ENCODE measurements around the gene PRR23E. TPM values are rescaled to one million over a fixed set of nuclear protein-coding genes. Genes with fewer than 3 reads are reported as not detected.

Gene PRR23E, protein sequence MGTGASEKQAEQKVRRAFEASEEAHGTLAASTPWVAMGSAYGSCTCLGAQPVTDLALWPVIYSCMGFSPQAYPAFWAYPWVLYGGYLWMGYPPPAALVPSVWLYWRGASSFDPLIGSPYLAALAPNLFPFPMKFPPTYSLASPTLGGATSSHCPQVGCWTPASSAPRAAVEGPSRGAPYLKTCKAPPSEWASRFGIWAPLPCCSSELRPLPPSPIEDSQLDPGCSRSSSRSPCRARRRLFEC
- total RNA-seq: not detected in 3 replicates
- long read RNA-seq: 0 reads

DNA sequence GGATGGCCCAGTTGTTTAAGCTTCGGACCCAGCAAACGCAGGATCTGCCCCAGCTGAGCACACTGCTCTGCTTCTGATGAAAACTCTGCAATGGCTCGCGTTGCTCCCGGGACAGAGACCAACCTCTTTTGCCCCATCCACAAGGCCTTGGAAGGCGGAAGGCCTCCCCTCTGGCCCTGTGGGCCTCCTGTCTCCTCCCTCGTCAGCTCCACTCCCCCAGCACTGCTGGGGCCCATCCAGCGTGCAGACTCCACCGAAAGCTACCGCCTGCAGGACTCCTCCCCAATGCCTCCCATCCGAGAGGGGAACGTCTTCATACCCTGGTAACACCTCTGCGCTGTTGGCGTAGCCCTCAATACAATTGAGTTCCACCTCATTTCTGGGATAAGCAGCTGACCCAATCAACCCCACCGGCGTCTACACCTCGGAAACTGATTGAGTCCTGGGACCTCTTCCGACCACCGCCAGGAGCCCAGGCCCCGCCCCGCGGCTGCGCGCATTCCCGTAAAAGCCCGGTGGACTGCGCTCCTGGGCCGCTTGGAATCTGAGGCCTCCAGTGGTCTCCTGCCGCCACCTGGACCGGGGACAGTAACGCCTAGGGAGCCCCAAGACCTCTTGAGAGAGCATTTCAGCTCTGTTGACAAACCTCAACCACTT, at the start of gene PRR23E:
PRR23E (plus strand) TSS at position 556 of the 657 bp plus-strand sequence. CDS start 3,555 bp downstream, outside the sequence.
- no peaks in the 10 kb centered on the region for H3K4me1 Mint-ChIP-seq (ENCODE audit: low read depth)
- H3K4me3 Mint-ChIP-seq (ENCODE audit: unreplicated experiment): no peak within 1 kb of the TSS
- no peak for DNase-seq (ENCODE audit: low spot score)
- H3K36me3 Mint-ChIP-seq (ENCODE audit: low read depth): no peaks in the 10 kb centered on the region
- TF ChIP-seq, protein P1, sequence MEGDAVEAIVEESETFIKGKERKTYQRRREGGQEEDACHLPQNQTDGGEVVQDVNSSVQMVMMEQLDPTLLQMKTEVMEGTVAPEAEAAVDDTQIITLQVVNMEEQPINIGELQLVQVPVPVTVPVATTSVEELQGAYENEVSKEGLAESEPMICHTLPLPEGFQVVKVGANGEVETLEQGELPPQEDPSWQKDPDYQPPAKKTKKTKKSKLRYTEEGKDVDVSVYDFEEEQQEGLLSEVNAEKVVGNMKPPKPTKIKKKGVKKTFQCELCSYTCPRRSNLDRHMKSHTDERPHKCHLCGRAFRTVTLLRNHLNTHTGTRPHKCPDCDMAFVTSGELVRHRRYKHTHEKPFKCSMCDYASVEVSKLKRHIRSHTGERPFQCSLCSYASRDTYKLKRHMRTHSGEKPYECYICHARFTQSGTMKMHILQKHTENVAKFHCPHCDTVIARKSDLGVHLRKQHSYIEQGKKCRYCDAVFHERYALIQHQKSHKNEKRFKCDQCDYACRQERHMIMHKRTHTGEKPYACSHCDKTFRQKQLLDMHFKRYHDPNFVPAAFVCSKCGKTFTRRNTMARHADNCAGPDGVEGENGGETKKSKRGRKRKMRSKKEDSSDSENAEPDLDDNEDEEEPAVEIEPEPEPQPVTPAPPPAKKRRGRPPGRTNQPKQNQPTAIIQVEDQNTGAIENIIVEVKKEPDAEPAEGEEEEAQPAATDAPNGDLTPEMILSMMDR (IDR thresholded peaks at IDR 0.05): no peak
- H3K27ac Mint-ChIP-seq (ENCODE audit: unreplicated experiment): no peak within 1 kb of the TSS
- H3K27me3 Mint-ChIP-seq (ENCODE audit: low read depth): peaks cover 30% of the 10 kb centered on the region
- H3K9me3 Mint-ChIP-seq (ENCODE audit: low read depth): peaks cover 25% of the 10 kb centered on the region

DNA sequence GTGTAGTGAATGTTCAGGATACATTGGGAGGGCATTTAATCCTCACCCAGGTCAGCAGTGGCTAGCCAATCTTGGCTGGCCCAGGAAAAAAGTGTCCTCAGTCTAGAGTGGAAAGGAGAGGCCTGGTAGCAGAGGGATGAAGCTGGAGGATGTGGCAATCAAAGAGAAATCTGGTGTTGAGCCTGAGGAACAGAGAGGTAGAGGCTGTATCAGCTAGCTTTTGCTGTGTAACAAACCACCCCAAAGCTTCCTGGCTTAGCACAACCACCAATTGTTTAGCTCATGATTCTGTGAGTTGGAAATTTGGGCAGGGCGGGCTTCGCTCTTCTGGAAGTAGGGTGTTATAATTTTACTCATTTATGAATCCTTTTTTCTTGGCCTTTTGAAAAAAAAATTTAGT, 49.8 kb upstream of the PRR23E start:
- H3K4me1 Mint-ChIP-seq (ENCODE audit: low read depth): no peaks in the 10 kb centered on the region
- no peak overlapping the region for H3K4me3 Mint-ChIP-seq (ENCODE audit: unreplicated experiment)
- DNase-seq (ENCODE audit: low spot score): no peak
- TF ChIP-seq, protein P1 (IDR thresholded peaks at IDR 0.05): no peak
- H3K27me3 Mint-ChIP-seq (ENCODE audit: low read depth): peaks cover 25% of the 10 kb centered on the region
- H3K36me3 Mint-ChIP-seq (ENCODE audit: low read depth): peaks cover 3% of the 10 kb centered on the region
- no peak overlapping the region for H3K27ac Mint-ChIP-seq (ENCODE audit: unreplicated experiment)
- H3K9me3 Mint-ChIP-seq (ENCODE audit: low read depth): peaks cover 10% of the 10 kb centered on the region

DNA sequence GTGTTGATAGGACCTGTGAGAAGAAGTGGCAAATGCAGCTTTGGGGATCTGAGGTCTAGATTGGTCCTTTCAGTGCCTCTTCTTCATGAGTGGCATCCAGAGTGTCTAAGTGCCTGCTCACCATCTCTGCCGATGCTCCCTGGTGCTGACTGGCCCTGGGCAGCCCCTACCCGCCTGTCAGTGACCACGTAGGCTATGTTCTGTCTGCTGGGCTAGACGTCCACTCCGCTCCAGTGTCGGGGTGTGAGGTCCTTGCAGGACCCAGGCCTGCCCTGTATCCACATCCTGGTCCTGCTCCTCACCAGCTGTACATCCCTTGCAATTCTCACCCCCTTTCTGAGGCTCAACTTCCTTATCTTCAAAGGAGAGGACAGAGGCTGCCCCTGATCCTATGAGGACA, 48.3 kb upstream of the PRR23E start:
- Mint-ChIP-seq H3K36me3 (ENCODE audit: low read depth) (peaks cover 3% of the 10 kb centered on the region), H3K9me3 (ENCODE audit: low read depth) (peaks cover 10% of the 10 kb centered on the region), H3K4me1 (ENCODE audit: low read depth) (no peaks in the 10 kb centered on the region), H3K4me3 (ENCODE audit: unreplicated experiment) (no peak overlapping the region), H3K27ac (ENCODE audit: unreplicated experiment) (no peak overlapping the region), H3K27me3 (ENCODE audit: low read depth) (peaks cover 28% of the 10 kb centered on the region)
- TF ChIP-seq, protein P1 (IDR thresholded peaks at IDR 0.05): no peak
- DNase-seq (ENCODE audit: low spot score): peak; percentile 58

DNA sequence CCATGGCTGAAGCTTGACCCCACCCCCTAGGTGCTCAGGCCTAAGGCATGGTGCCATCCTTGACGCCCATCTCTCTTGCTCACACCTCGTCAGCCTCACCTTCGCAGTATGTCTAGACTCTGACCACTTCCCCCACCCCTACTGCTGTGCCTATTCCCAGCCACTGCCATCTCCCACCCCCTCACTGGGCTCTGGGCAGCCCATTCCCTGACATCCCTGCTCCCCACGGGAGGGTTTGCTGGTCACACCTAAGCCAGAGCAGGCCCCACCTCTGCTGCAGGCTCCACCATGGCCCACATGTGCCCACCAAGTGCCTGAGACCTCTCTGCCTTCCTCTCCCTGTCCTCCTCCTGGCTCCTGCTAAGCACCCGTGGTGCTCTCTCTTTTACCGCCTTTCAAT, 47.7 kb upstream of the PRR23E start:
- Mint-ChIP-seq H3K9me3 (ENCODE audit: low read depth) (peaks cover 10% of the 10 kb centered on the region), H3K36me3 (ENCODE audit: low read depth) (peaks cover 3% of the 10 kb centered on the region), H3K27ac (ENCODE audit: unreplicated experiment) (no peak overlapping the region), H3K4me3 (ENCODE audit: unreplicated experiment) (no peak overlapping the region), H3K27me3 (ENCODE audit: low read depth) (peaks cover 31% of the 10 kb centered on the region), H3K4me1 (ENCODE audit: low read depth) (no peaks in the 10 kb centered on the region)
- TF ChIP-seq, protein P1 (IDR thresholded peaks at IDR 0.05): no peak
- DNase-seq (ENCODE audit: low spot score): peak; percentile 76

DNA sequence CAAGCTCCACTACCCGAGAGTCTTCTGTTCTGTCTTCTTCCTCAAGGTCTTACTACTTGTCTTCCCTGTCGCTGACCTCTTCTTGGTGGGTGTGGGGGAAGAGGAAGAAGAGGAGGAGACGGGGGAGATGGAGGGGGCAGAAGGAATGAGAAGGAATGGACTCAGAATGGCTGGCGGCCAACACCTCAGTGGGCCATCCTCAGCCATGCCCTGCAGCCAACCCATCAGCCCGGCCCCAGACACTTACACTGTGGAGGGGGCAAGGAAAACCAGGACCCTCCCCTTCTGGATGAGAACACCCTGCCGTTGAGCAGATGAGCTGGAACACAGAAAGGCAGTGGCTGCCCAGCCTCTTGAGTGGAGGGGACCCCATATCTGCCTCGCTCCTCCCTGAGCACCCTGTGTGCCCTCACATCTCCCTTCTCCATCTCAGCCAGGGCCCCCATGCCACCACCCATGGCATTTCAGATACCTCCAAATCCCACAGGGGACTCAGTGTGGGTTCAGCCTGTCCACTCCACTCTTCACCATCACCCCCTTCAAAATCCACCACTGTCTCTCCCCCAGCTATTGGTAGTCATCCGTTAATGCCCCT, 45.5 kb upstream of the PRR23E start:
- no peak overlapping the region for H3K4me3 Mint-ChIP-seq (ENCODE audit: unreplicated experiment)
- peak; percentile 37 for DNase-seq (ENCODE audit: low spot score)
- H3K9me3 Mint-ChIP-seq (ENCODE audit: low read depth): peaks cover 10% of the 10 kb centered on the region
- no peak overlapping the region for H3K27ac Mint-ChIP-seq (ENCODE audit: unreplicated experiment)
- no peaks in the 10 kb centered on the region for H3K4me1 Mint-ChIP-seq (ENCODE audit: low read depth)
- TF ChIP-seq, protein P1 (IDR thresholded peaks at IDR 0.05): no peak
- H3K36me3 Mint-ChIP-seq (ENCODE audit: low read depth): peaks cover 3% of the 10 kb centered on the region
- peaks cover 31% of the 10 kb centered on the region for H3K27me3 Mint-ChIP-seq (ENCODE audit: low read depth)

All from chondrocyte (in vitro differentiated cells).